Measurements from ENCODE around the gene MYCBPAP.
A peak's percentile ranks its signal among the peaks of the same experiment; 100 is the strongest.

MYCBPAP gene

GRCh38 chr17:50537721-50538548 is 29.7 kb downstream of the MYCBPAP start:
- DNase-seq (ENCODE audit: low read depth), result no peak

GRCh38 chr17:50538549-50539410 is 30.5 kb downstream of the MYCBPAP start:
- no peak for DNase-seq (ENCODE audit: low read depth)

- no peak for DNase-seq (ENCODE audit: low read depth)
Measured at GRCh38 chr17:50539762-50540559, 31.7 kb downstream of the MYCBPAP start.

- no peak for DNase-seq (ENCODE audit: low read depth)
Measured at GRCh38 chr17:50540560-50541401, 32.5 kb downstream of the MYCBPAP start.

- DNase-seq (ENCODE audit: low read depth), result no peak
Measured at GRCh38 chr17:50541402-50541715, 33.1 kb downstream of the MYCBPAP start.

GRCh38 chr17:50541716-50542688 is 33.8 kb downstream of the MYCBPAP start:
- DNase-seq (ENCODE audit: low read depth), result peak; percentile 89

GRCh38 chr17:50542795-50543774 is 34.8 kb downstream of the MYCBPAP start:
- no peak for DNase-seq (ENCODE audit: low read depth)

- no peak for DNase-seq (ENCODE audit: low read depth)
Measured at GRCh38 chr17:50544516-50544915, 36.3 kb downstream of the MYCBPAP start.

- no peak for DNase-seq (ENCODE audit: low read depth)
Measured at GRCh38 chr17:50545311-50545710, 37.1 kb downstream of the MYCBPAP start.

GRCh38 chr17:50546701-50547034 is 38.4 kb downstream of the MYCBPAP start:
- DNase-seq (ENCODE audit: low read depth), result no peak

GRCh38 chr17:50547035-50547735 is 38.9 kb downstream of the MYCBPAP start, which contains the start of gene SPATA20:
Gene SPATA20, plus strand, starts transcription at chr17:50547174. Its CDS starts 35 bp downstream, at chr17:50547209.
- peak; percentile 96 for DNase-seq (ENCODE audit: low read depth)

GRCh38 chr17:50547736-50548083 is 39.5 kb downstream of the MYCBPAP start:
- peak; percentile 32 for DNase-seq (ENCODE audit: low read depth)

GRCh38 chr17:50548831-50549230 is 40.6 kb downstream of the MYCBPAP start:
- no peak for DNase-seq (ENCODE audit: low read depth)

GRCh38 chr17:50549256-50549941 is 41.2 kb downstream of the MYCBPAP start:
- no peak for DNase-seq (ENCODE audit: low read depth)

GRCh38 chr17:50549969-50550368 is 41.7 kb downstream of the MYCBPAP start:
- no peak for DNase-seq (ENCODE audit: low read depth)

GRCh38 chr17:50550661-50551432 is 42.6 kb downstream of the MYCBPAP start:
- peak; percentile 86 for DNase-seq (ENCODE audit: low read depth)

- DNase-seq (ENCODE audit: low read depth), result no peak
Measured at GRCh38 chr17:50551433-50551815, 43.2 kb downstream of the MYCBPAP start.
